GM13976 (cell line): ENCODE data around the gene SYNPR.

ENCODE experiments used
- DNase-seq: peaks from one replicate; pipeline ENCODE4 v3.0.0; 2012; ENCODE audit warnings: low spot score
- in situ Hi-C: fragments of 300-500 bp; cut with MboI; formaldehyde crosslinking; loops from one replicate; pipeline ENCODE4 v1.12.0; 2022; ENCODE audit warnings: low sequenced_read_pairs, mixed read lengths, inconsistent platforms; ENCODE audit not compliant: unreplicated experiment
- TF ChIP-seq, protein P1 (sequence below): IDR thresholded peaks from 2 replicates; pipeline ENCODE4 v1.5.1; 2012; ENCODE audit warnings: borderline replicate concordance, mild to moderate bottlenecking; ENCODE audit not compliant: insufficient read depth; ENCODE audit errors: extremely low read depth, missing control alignments, control extremely low read depth

SYNPR gene

GRCh38 chr3:63414607-63415006 is 136.5 kb downstream of the SYNPR start:
- in situ Hi-C loops = no loop called here
- TF ChIP-seq, protein P1, sequence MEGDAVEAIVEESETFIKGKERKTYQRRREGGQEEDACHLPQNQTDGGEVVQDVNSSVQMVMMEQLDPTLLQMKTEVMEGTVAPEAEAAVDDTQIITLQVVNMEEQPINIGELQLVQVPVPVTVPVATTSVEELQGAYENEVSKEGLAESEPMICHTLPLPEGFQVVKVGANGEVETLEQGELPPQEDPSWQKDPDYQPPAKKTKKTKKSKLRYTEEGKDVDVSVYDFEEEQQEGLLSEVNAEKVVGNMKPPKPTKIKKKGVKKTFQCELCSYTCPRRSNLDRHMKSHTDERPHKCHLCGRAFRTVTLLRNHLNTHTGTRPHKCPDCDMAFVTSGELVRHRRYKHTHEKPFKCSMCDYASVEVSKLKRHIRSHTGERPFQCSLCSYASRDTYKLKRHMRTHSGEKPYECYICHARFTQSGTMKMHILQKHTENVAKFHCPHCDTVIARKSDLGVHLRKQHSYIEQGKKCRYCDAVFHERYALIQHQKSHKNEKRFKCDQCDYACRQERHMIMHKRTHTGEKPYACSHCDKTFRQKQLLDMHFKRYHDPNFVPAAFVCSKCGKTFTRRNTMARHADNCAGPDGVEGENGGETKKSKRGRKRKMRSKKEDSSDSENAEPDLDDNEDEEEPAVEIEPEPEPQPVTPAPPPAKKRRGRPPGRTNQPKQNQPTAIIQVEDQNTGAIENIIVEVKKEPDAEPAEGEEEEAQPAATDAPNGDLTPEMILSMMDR = no peak

DNA sequence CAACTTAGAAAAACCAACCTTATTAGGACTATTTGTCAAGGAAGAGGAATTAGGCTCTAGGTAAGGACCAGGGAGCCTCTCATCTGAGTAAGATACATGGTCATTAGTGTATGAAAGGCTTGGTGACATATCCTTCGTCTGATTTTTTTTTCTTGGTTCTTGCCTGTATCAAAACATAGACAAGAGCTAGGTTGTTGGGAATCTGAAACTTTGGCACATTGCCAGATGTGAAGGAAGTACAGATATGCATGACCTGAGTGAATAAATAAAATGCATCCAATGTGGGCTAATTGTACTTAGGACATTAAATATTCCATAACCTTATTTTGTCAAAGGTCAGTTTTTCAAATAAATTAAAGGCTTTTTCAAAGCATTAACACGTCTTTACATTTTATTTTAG is 151.8 kb downstream of the SYNPR start:
- TF ChIP-seq, protein P1 = no peak
- in situ Hi-C loops = no loop called here
- no peak for DNase-seq

More at GRCh38 chr3:63414607-63415006, 136.5 kb downstream of the SYNPR start:
- no peak for DNase-seq

- DNase-seq = no peak
- TF ChIP-seq, protein P1 = no peak
- in situ Hi-C loops = no loop called here
Observed at GRCh38 chr3:63430875-63431274, 152.8 kb downstream of the SYNPR start.

GRCh38 chr3:63437858-63438257 is 159.8 kb downstream of the SYNPR start:
- TF ChIP-seq, protein P1 = no peak
- no peak for DNase-seq
- in situ Hi-C loops = no loop called here

GRCh38 chr3:63438826-63439371 is 160.8 kb downstream of the SYNPR start:
- no peak for DNase-seq
- TF ChIP-seq, protein P1 = no peak

GRCh38 chr3:63441262-63441661 is 163.2 kb downstream of the SYNPR start:
- DNase-seq = no peak
- in situ Hi-C loops = no loop called here
- TF ChIP-seq, protein P1 = no peak

More at GRCh38 chr3:63438826-63439371, 160.8 kb downstream of the SYNPR start:
- in situ Hi-C loops = no loop called here
